Breast epithelium (tissue), 4 donors: Measurements from ENCODE around the gene CETP. TPM values are rescaled to one million over a fixed set of nuclear protein-coding genes. Genes with fewer than 3 reads are reported as not detected.
"Not testable (repeated sequence)": the region's sequence is repeated elsewhere in the genome, so short reads cannot be mapped to it uniquely, and the experiment has no call there.

Experiments
- DNase-seq, 2 donors: peaks; one replicate each; pipeline ENCODE4 v3.0.0-alpha.2; 2019; ENCODE audit warnings: low spot score in 2 of 2
- H3K27ac ChIP-seq, 2 donors: fragments of 200-600 bp; sonication (generic) in 1 of 2; one replicate each; pipeline ENCODE4 v1.5.1; 2016 to 2019; ENCODE audit warnings: mild to moderate bottlenecking in 1 of 2
- H3K27me3 ChIP-seq, 2 donors: fragments of 200-600 bp; sonication (generic) in 1 of 2; one replicate each; pipeline versions ENCODE4 v1.5.1 to v1.6.0; 2017 to 2019; ENCODE audit warnings: control low read depth in 1 of 2, mild to moderate bottlenecking in 1 of 2
- H3K36me3 ChIP-seq: fragments of 200-600 bp; one replicate; pipeline ENCODE4 v1.5.1; 2019
- H3K4me1 ChIP-seq, 2 donors: fragments of 200-600 bp; sonication (generic); one replicate each; pipeline ENCODE4 v1.5.1; 2016 to 2019; ENCODE audit warnings: control low read depth in 1 of 2
- H3K4me3 ChIP-seq, 3 donors: fragments of 200-600 bp; sonication (generic); 1 replicate in 2 of 3; 2 replicates in 1 of 3; pipeline ENCODE4 v1.5.1; 2016 to 2019; ENCODE audit warnings: mild to moderate bottlenecking in 3 of 3, moderate library complexity in 2 of 3
- H3K9me3 ChIP-seq, 2 donors: fragments of 200-600 bp; sonication (generic) in 1 of 2; one replicate each; pipeline ENCODE4 v1.5.1; 2016 to 2019; ENCODE audit warnings: control low read depth in 1 of 2
- POLR2A ChIP-seq: fragments of 450-650 bp; IDR thresholded peaks from one replicate; pipeline ENCODE4 v1.6.1; 2016; ENCODE audit warnings: antibody characterized with exemption, mild to moderate bottlenecking, moderate library complexity
- POLR2AphosphoS5 ChIP-seq, 3 donors: sonication (generic); formaldehyde crosslinking; IDR thresholded peaks; one replicate each; pipeline ENCODE4 v1.6.1; 2017; ENCODE audit warnings: antibody characterized with exemption in 3 of 3
- intact Hi-C: fragments of 100-400 bp; cut with DNase I; formaldehyde crosslinking; loops from one replicate; pipeline ENCODE4 v1.15.1; 2023; ENCODE audit warnings: low total_unique reads
- total RNA-seq, 3 donors: library from RNA; depleted of rRNA; stranded (reverse); fragments of >200 nt; gene quantifications; one replicate each; pipeline ENCODE4 v1.1.0, GENCODE V29; 2016
- TF ChIP-seq, protein P1 (sequence below), 3 donors: fragments of 450-650 bp; IDR thresholded peaks; one replicate each; pipeline ENCODE4 v1.5.1; 2016 to 2017; ENCODE audit warnings: antibody characterized with exemption in 3 of 3, mild to moderate bottlenecking in 3 of 3, moderate library complexity in 3 of 3

Gene CETP
- total RNA-seq, 3 donors from 2014 or later = 0.44 to 0.80 (median 0.66) TPM

DNA sequence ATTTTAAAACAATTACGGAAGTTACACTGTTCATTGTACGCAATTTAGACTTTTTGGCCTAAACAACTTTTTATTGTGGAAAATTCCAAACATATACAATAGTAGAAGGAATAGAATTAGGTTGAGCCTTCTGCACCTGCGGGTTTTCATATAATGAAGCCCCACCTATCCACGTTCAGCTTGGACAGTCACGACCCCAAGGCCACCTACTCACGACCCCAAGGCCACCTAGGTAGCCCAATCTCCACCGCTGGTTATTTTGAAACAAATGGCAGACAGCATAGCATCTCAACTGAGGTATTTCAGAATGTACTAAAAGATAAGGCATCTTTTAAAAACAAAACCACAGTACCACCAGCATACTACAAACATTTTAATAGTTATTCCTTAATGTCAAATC lies 28.2 kb downstream of the CETP start:
- Histone ChIP-seq H3K9me3 (no peaks in the 10 kb centered on the region), H3K4me3 (peak overlapping the region; percentile 76 to 92 (median 80)), H3K27me3 (no peaks in the 10 kb centered on the region), H3K36me3 (no peaks in the 10 kb centered on the region), H3K27ac (peak overlapping the region; percentile 82 to 94), H3K4me1 (peaks cover 0 to 5% of the 10 kb centered on the region in 2 donors)
- intact Hi-C loops = no loop called here
- TF ChIP-seq POLR2AphosphoS5 (IDR thresholded peaks at IDR 0.05) = no peak
- TF ChIP-seq, protein P1, sequence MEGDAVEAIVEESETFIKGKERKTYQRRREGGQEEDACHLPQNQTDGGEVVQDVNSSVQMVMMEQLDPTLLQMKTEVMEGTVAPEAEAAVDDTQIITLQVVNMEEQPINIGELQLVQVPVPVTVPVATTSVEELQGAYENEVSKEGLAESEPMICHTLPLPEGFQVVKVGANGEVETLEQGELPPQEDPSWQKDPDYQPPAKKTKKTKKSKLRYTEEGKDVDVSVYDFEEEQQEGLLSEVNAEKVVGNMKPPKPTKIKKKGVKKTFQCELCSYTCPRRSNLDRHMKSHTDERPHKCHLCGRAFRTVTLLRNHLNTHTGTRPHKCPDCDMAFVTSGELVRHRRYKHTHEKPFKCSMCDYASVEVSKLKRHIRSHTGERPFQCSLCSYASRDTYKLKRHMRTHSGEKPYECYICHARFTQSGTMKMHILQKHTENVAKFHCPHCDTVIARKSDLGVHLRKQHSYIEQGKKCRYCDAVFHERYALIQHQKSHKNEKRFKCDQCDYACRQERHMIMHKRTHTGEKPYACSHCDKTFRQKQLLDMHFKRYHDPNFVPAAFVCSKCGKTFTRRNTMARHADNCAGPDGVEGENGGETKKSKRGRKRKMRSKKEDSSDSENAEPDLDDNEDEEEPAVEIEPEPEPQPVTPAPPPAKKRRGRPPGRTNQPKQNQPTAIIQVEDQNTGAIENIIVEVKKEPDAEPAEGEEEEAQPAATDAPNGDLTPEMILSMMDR (IDR thresholded peaks at IDR 0.05) = no peak
- no peak for TF ChIP-seq POLR2A
- no peak for DNase-seq

DNA sequence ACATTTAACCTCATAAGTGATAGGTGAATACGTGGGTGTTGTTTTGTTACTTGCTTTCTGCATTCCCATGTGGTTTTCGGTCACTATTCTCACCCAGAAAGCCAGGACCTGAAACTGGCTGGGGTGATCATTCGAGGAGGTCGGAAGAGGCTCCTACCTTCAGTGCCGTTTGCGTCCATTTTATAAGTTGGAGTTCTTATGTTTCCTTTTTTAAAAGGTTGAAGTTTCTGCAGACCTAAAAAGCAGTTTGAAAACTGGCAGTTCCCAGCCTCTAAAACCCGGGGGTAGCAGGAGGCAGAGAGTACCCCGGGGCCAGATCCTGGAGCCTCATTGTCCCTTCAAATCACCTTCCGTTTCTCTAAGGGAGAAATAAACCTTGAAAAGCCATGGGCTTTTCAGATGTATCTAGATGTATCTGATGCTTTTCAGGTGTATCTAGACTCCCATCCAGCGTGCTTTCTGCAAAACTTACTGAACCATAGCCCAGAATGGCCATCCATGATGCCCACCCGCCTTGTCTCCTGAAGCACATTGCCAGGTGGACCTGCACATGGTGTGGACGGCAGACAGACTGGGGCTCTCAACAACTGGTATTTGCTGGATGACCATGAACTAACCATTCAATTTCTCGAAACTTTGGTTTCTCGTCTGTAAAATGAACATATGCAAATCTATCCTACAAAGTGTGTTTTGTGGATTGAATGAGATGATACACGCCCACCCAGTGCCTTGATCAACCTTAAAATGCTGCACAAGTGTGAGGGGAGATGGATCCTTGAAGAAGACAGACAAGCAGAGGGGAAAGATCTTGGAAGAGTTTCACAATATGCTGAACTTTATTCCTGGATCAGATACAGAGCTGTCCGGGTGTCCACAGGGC lies 28.9 kb downstream of the CETP start:
- H3K27ac ChIP-seq = no peak overlapping the region
- TF ChIP-seq, protein P1 (IDR thresholded peaks at IDR 0.05) = no peak
- TF ChIP-seq POLR2AphosphoS5 (IDR thresholded peaks at IDR 0.05) (no peak), POLR2A (no peak)
- H3K4me1 ChIP-seq = peaks cover 0 to 5% of the 10 kb centered on the region in 2 donors

DNA sequence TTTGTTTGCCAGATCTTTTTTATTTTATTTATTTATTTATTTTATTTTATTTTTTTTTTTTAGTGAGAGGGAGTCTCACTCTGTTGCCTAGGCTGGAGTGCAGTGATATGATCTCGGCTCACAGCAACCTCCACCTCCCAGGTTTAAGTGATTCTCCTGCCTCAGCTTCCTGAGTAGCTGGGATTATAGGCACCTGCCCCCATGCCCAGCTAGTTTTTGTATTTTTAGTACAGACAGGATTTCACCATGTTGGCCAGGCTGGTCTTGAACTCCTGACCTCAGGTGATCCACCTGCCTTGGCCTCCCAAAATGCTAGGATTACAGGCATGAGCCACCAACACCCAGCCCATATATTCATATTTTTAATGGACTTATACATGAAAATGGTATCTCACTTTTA lies 30.7 kb downstream of the CETP start:
- H3K9me3 ChIP-seq, intact Hi-C loops, H3K27me3 ChIP-seq, H3K4me1 ChIP-seq, H3K36me3 ChIP-seq, H3K4me3 ChIP-seq, DNase-seq: not testable (repeated sequence)
- peak overlapping the region in 1 of 2 donors; percentile 33 for H3K27ac ChIP-seq

More for the DNA sequence above, 28.9 kb downstream of the CETP start:
- no peaks in the 10 kb centered on the region for H3K9me3 ChIP-seq
- no peaks in the 10 kb centered on the region for H3K27me3 ChIP-seq
- intact Hi-C loops = no loop called here
- no peak for DNase-seq
- peak overlapping the region; percentile 76 to 92 (median 80) for H3K4me3 ChIP-seq
- no peaks in the 10 kb centered on the region for H3K36me3 ChIP-seq

DNA sequence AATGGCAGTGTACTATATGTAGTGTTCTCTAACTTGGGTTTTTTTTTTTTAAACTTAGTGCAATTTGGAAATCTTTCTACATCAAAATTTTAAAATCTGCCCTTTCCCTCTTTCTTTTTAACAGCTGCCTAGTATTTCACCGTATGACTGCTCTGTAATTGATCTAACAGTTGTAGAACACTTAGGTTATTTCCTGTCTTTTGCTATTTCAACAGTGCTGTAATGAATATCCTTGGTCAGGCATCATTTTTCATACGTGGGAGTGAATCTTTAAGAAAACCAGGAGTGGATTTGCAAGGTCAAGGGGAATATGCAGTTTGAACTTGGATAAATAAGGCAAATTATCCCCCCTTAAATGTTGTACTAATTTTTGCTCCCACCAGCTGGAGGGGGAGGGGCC lies 31.5 kb downstream of the CETP start:
- Histone ChIP-seq H3K27me3 (no peaks in the 10 kb centered on the region), H3K4me1 (peaks cover 0 to 5% of the 10 kb centered on the region in 2 donors)
- intact Hi-C loops = no loop called here

DNA sequence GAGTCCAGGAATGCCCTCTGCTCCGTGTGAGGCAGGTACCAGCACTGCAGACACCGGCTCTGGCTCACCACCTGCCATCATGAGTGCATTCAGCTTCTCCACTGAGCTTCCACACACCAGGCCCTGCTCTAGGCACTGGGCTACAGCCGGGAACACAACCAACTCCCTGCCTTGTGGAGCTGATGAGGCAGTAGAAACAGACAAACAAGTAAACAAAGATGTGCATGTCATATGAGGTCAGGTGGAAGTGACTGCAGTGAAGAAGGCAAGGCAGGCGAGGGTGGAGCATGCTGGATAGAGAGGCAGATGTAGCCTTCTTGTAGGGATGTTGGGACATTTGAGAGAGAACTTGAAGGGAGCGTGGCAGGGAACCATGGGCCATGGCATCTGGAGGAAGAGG lies 32.6 kb downstream of the CETP start:
- no peak overlapping the region for H3K4me3 ChIP-seq
- intact Hi-C loops = no loop called here
- DNase-seq = no peak
- H3K9me3 ChIP-seq = no peaks in the 10 kb centered on the region
- no peaks in the 10 kb centered on the region for H3K27me3 ChIP-seq
- H3K4me1 ChIP-seq = peaks cover 0 to 5% of the 10 kb centered on the region in 2 donors
- H3K27ac ChIP-seq = no peak overlapping the region
- no peaks in the 10 kb centered on the region for H3K36me3 ChIP-seq
- TF ChIP-seq, protein P1 (IDR thresholded peaks at IDR 0.05) = no peak
- TF ChIP-seq POLR2A (no peak), POLR2AphosphoS5 (IDR thresholded peaks at IDR 0.05) (no peak)

More for the DNA sequence above, 31.5 kb downstream of the CETP start:
- no peak for TF ChIP-seq POLR2AphosphoS5 (IDR thresholded peaks at IDR 0.05)
- TF ChIP-seq POLR2A = no peak
- TF ChIP-seq, protein P1 (IDR thresholded peaks at IDR 0.05) = no peak
- Histone ChIP-seq H3K4me3 (no peak overlapping the region), H3K27ac (no peak overlapping the region), H3K9me3 (no peaks in the 10 kb centered on the region), H3K36me3 (no peaks in the 10 kb centered on the region)
- no peak for DNase-seq
